GM18951 (cell line): ENCODE results near the gene HADHB.
"Not testable (repeated sequence)": the region's sequence is repeated elsewhere in the genome, so short reads cannot be mapped to it uniquely, and the experiment has no call there.

Experiments
- POLR2A ChIP-seq: IDR thresholded peaks from 4 replicates; pipeline ENCODE4 v1.6.1; 2011; ENCODE audit warnings: mild to moderate bottlenecking; ENCODE audit not compliant: insufficient read length, insufficient read depth; ENCODE audit errors: extremely low read depth
- in situ Hi-C: fragments of 300-500 bp; cut with MboI; formaldehyde crosslinking; loops from one replicate; pipeline ENCODE4 v1.12.0; 2022; ENCODE audit warnings: low sequenced_read_pairs, mixed read lengths, inconsistent platforms; ENCODE audit not compliant: unreplicated experiment

The HADHB gene

GRCh38 chr2:26295511-26295910, 50.8 kb downstream of the HADHB start:
- in situ Hi-C loops = no loop called here
- TF ChIP-seq POLR2A = no peak

GRCh38 chr2:26297061-26297460, 52.3 kb downstream of the HADHB start:
- in situ Hi-C loops = no loop called here

GRCh38 chr2:26298286-26298637, 53.5 kb downstream of the HADHB start:
- in situ Hi-C loops = no loop called here
- no peak for TF ChIP-seq POLR2A

More at GRCh38 chr2:26297061-26297460, 52.3 kb downstream of the HADHB start:
- TF ChIP-seq POLR2A = no peak

GRCh38 chr2:26298638-26299393, 54.1 kb downstream of the HADHB start:
- in situ Hi-C loops = no loop called here
- no peak for TF ChIP-seq POLR2A

- in situ Hi-C loops = no loop called here
- TF ChIP-seq POLR2A = no peak
Measured at GRCh38 chr2:26299471-26300101, 54.8 kb downstream of the HADHB start.

- in situ Hi-C loops = no loop called here
- no peak for TF ChIP-seq POLR2A
Measured at GRCh38 chr2:26300234-26300925, 55.6 kb downstream of the HADHB start.

GRCh38 chr2:26302846-26303245, 58.1 kb downstream of the HADHB start:
- in situ Hi-C loops = no loop called here
- no peak for TF ChIP-seq POLR2A

- in situ Hi-C loops = not testable (repeated sequence)
Measured at GRCh38 chr2:26305094-26305493, 60.4 kb downstream of the HADHB start.

GRCh38 chr2:26305540-26305939, 60.8 kb downstream of the HADHB start:
- no peak for TF ChIP-seq POLR2A
- in situ Hi-C loops = no loop called here

GRCh38 chr2:26309921-26310320, 65.2 kb downstream of the HADHB start:
- TF ChIP-seq POLR2A = no peak
- in situ Hi-C loops = no loop called here

GRCh38 chr2:26312471-26312870, 67.7 kb downstream of the HADHB start:
- in situ Hi-C loops = no loop called here
- no peak for TF ChIP-seq POLR2A

GRCh38 chr2:26313446-26313845, 68.7 kb downstream of the HADHB start:
- in situ Hi-C loops = no loop called here
- TF ChIP-seq POLR2A = no peak

GRCh38 chr2:26314243-26314642, 69.5 kb downstream of the HADHB start:
- in situ Hi-C loops = no loop called here
- no peak for TF ChIP-seq POLR2A

GRCh38 chr2:26316041-26316440, 71.3 kb downstream of the HADHB start:
- in situ Hi-C loops = no loop called here
- no peak for TF ChIP-seq POLR2A
